SU-DHL-6 (cell line): Measurements from ENCODE around the gene CNMD.

Experiments used
- H2AFZ ChIP-seq: fragments of 200-600 bp; sonication (generic); 2 replicates; pipeline ENCODE4 v1.6.1; 2014; ENCODE audit warnings: low read depth, mild to moderate bottlenecking, moderate library complexity, mixed read lengths, antibody characterized with exemption, low read length; ENCODE audit not compliant: severe bottlenecking
- H3F3A ChIP-seq: fragments of 200-600 bp; shearing (Covaris generic); 2 replicates; pipeline ENCODE4 v1.6.0; 2016; ENCODE audit warnings: antibody characterized with exemption, mild to moderate bottlenecking; ENCODE audit not compliant: insufficient read depth
- H3K27ac ChIP-seq: fragments of 200-600 bp; sonication (generic); 2 replicates; pipeline ENCODE4 v1.5.1; 2016; ENCODE audit warnings: low read depth, mild to moderate bottlenecking, low read length, moderate library complexity, mixed read lengths
- H3K27me3 ChIP-seq: fragments of 200-600 bp; sonication (generic), shearing (Covaris generic); 2 replicates; pipeline ENCODE4 v1.6.0; 2014; ENCODE audit warnings: mild to moderate bottlenecking, low read length
- H3K36me3 ChIP-seq: fragments of 200-600 bp; sonication (generic); 2 replicates; pipeline ENCODE4 v1.6.1; 2014; ENCODE audit warnings: mild to moderate bottlenecking, low read length, mixed read lengths
- H3K4me2 ChIP-seq: fragments of 300-600, 200-600 bp; shearing (Covaris generic), sonication (generic); 2 replicates; pipeline ENCODE4 v1.6.0; 2014; ENCODE audit warnings: low read length, low read depth, mild to moderate bottlenecking; ENCODE audit not compliant: poor library complexity, severe bottlenecking
- H3K4me3 ChIP-seq: fragments of 200-600 bp; sonication (generic); 2 replicates; pipeline ENCODE4 v1.5.1; 2014; ENCODE audit warnings: antibody characterized with exemption, low read length, mild to moderate bottlenecking, mixed read lengths; ENCODE audit not compliant: insufficient read depth, poor library complexity, severe bottlenecking
- H3K79me2 ChIP-seq: fragments of 200-600 bp; sonication (generic); 2 replicates; pipeline ENCODE4 v1.6.1; 2014; ENCODE audit warnings: mild to moderate bottlenecking, low read length, moderate library complexity; ENCODE audit not compliant: insufficient read depth
- H3K9ac ChIP-seq: fragments of 200-600 bp; sonication (generic); 2 replicates; pipeline ENCODE4 v1.7.0; 2014; ENCODE audit warnings: mild to moderate bottlenecking, low read length
- H3K9me2 ChIP-seq: fragments of 200-600 bp; sonication (generic); replicated peaks from 2 replicates; pipeline ENCODE4 v1.6.1; 2014; ENCODE audit warnings: low read length; ENCODE audit not compliant: insufficient read depth
- H3K9me3 ChIP-seq: fragments of 200-600 bp; sonication (generic); 2 replicates; pipeline ENCODE4 v1.6.1; 2014; ENCODE audit warnings: low read length, mixed read lengths; ENCODE audit not compliant: insufficient read depth
- H4K20me1 ChIP-seq: fragments of 200-600 bp; sonication (generic); 2 replicates; pipeline ENCODE4 v1.6.1; 2014; ENCODE audit warnings: low read depth, mild to moderate bottlenecking, antibody characterized with exemption, low read length, moderate library complexity, mixed read lengths
- EZH2phosphoT487 ChIP-seq: fragments of 200-600 bp; sonication (generic), shearing (Covaris generic); conservative IDR thresholded peaks from 2 replicates; pipeline ENCODE4 v1.6.1; 2018; ENCODE audit warnings: mild to moderate bottlenecking, antibody characterized with exemption, low read length, moderate library complexity, mixed read lengths
- TF ChIP-seq, protein P1 (sequence below): fragments of 200-600 bp; sonication (generic); IDR thresholded peaks from one replicate; pipeline ENCODE4 v1.5.1; 2017; ENCODE audit warnings: antibody characterized with exemption, mild to moderate bottlenecking, low read length, moderate library complexity; ENCODE audit not compliant: insufficient read depth, poor library complexity, severe bottlenecking

Gene CNMD

DNA sequence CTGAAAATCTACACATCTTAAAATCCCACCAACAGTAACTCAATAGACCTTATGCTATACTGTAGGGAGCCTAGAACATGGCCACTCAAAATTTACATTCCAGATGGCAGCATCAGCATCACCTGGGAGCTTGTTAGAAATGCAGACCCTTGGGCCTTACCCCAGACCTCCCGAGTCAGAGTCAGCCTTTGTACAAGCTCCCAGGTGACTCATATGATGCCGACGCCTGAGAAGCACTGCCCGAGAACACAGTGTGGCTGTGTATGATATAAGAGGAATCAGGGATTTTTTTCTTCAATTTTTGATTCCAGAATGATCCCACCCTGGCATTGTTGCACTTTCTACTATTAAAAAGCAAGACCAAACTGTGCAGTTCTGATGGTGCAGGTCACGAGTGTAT lies 35.9 kb upstream of the CNMD start:
- no peaks in the 10 kb centered on the region for H3K27me3 ChIP-seq
- no peak overlapping the region for H3K27ac ChIP-seq
- H3K79me2 ChIP-seq = no peaks in the 10 kb centered on the region
- H3F3A ChIP-seq = no peaks in the 10 kb centered on the region
- H3K9ac ChIP-seq = no peak overlapping the region
- TF ChIP-seq EZH2phosphoT487 = no peak
- TF ChIP-seq, protein P1, sequence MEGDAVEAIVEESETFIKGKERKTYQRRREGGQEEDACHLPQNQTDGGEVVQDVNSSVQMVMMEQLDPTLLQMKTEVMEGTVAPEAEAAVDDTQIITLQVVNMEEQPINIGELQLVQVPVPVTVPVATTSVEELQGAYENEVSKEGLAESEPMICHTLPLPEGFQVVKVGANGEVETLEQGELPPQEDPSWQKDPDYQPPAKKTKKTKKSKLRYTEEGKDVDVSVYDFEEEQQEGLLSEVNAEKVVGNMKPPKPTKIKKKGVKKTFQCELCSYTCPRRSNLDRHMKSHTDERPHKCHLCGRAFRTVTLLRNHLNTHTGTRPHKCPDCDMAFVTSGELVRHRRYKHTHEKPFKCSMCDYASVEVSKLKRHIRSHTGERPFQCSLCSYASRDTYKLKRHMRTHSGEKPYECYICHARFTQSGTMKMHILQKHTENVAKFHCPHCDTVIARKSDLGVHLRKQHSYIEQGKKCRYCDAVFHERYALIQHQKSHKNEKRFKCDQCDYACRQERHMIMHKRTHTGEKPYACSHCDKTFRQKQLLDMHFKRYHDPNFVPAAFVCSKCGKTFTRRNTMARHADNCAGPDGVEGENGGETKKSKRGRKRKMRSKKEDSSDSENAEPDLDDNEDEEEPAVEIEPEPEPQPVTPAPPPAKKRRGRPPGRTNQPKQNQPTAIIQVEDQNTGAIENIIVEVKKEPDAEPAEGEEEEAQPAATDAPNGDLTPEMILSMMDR = no peak
- H4K20me1 ChIP-seq = no peaks in the 10 kb centered on the region
- H3K9me2 ChIP-seq = no peaks in the 10 kb centered on the region
- H2AFZ ChIP-seq = no peak overlapping the region
- H3K4me2 ChIP-seq = no peak overlapping the region
- H3K9me3 ChIP-seq = no peaks in the 10 kb centered on the region
- no peak overlapping the region for H3K4me3 ChIP-seq
- no peaks in the 10 kb centered on the region for H3K36me3 ChIP-seq

DNA sequence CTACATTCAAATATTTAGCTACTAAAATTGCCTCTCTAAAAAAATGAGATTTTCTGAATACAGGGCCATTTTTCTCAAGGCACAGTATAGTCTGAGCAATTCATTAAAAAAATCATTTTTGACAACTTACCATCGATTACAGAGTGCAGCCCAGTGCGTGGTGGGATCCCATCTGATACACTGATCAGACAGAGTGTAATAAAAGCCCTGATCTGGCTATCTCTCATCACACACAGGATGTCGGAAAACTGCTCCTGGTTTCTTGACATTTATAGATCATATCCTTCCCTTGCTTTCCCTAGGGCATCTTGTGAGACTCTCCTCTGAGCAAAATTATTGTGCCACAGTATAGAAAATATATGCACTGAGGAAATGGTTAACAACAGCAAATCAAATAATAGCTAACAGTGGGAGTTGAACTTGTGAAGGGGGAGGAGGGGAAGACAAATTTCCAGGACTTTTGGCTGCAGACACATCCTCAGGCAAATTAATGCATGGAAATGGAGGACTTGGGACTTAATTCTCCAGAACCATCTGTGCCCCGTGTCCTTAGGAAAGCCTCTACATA lies 28.4 kb upstream of the CNMD start:
- no peaks in the 10 kb centered on the region for H3K36me3 ChIP-seq
- H3K79me2 ChIP-seq = no peaks in the 10 kb centered on the region
- no peak overlapping the region for H3K4me2 ChIP-seq
- no peaks in the 10 kb centered on the region for H3F3A ChIP-seq
- H3K4me3 ChIP-seq = no peak overlapping the region
- H3K9me3 ChIP-seq = no peaks in the 10 kb centered on the region
- H3K27ac ChIP-seq = no peak overlapping the region
- no peak for TF ChIP-seq EZH2phosphoT487
- TF ChIP-seq, protein P1 = no peak
- no peak overlapping the region for H2AFZ ChIP-seq
- H3K27me3 ChIP-seq = no peaks in the 10 kb centered on the region
- no peaks in the 10 kb centered on the region for H4K20me1 ChIP-seq
- H3K9me2 ChIP-seq = no peaks in the 10 kb centered on the region
- H3K9ac ChIP-seq = no peak overlapping the region

DNA sequence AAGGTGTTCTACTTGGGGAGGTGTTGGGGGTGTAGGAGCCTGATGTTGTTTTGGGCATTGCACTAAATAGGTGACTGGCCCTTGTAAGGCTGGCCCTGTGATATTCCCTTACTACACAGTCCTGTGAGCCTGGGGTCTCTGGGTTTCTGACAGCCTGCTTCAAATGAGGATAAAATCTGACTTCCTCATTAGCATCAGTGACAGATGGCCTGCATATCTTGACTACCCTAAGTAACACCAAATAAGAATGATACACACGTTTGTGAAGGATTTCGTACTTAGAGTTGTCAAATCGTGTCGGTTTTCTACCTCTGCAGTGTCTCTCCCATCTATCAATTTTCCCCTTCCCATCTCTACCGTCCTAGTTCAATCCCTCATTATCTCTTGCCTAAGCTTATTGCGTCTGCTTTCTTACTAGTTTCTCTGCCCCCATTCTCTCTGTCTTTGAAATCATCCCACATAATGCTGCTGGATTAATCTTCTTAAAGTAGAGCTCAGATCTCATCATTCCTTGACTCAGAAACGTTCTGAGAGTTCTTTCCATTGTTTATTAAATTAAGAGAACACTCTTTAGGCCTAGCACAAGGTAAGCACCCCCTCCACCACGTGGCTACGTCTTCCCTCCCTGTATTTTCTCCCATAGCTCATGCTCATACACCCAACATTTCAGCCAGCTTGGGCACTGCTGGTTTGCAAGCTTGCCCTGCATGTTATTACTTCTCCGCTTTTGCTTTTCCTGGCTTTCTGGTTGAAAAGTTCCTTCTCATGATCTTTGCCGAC lies 26.2 kb upstream of the CNMD start:
- H3K9me2 ChIP-seq = no peaks in the 10 kb centered on the region
- H3K9ac ChIP-seq = no peak overlapping the region
- no peak overlapping the region for H3K27ac ChIP-seq
- no peaks in the 10 kb centered on the region for H3K36me3 ChIP-seq
- H3K4me2 ChIP-seq = no peak overlapping the region
- H3F3A ChIP-seq = no peaks in the 10 kb centered on the region
- H3K79me2 ChIP-seq = no peaks in the 10 kb centered on the region
- H2AFZ ChIP-seq = no peak overlapping the region
- H3K9me3 ChIP-seq = no peaks in the 10 kb centered on the region
- no peaks in the 10 kb centered on the region for H4K20me1 ChIP-seq
- no peak overlapping the region for H3K4me3 ChIP-seq
- no peak for TF ChIP-seq EZH2phosphoT487
- TF ChIP-seq, protein P1 = no peak
- H3K27me3 ChIP-seq = no peaks in the 10 kb centered on the region
